NK-92 (cell line): Measurements from ENCODE around the gene GPX7.
"Not testable (repeated sequence)": the region's sequence is repeated elsewhere in the genome, so short reads cannot be mapped to it uniquely, and the experiment has no call there.

ENCODE experiments used
- DNase-seq: peaks from one replicate; lab custom pipeline; 2025; ENCODE audit not compliant: unreplicated experiment; lab: John Stamatoyannopoulos, UW

The GPX7 gene

GRCh38 chr1:52601991-52602855, at the start of gene GPX7:
TSS of gene GPX7 (plus strand) at chr1:52602371. CDS start at chr1:52602410, 39 bp downstream.
- DNase-seq, result no peak

- DNase-seq, result no peak
Observed at GRCh38 chr1:52552505-52553361, 49.4 kb upstream of the GPX7 start, which contains the start of gene TUT4. TSS of gene TUT4 (minus strand) at chr1:52553092. CDS start at chr1:52526280, 26,812 bp downstream.

GRCh38 chr1:52553362-52554266, 48.6 kb upstream of the GPX7 start:
- DNase-seq, result no peak

GRCh38 chr1:52554267-52554640, 47.9 kb upstream of the GPX7 start:
- DNase-seq, result no peak

- no peak for DNase-seq
Observed at GRCh38 chr1:52554756-52555155, 47.4 kb upstream of the GPX7 start.

- no peak for DNase-seq
Observed at GRCh38 chr1:52556641-52557360, 45.4 kb upstream of the GPX7 start.

GRCh38 chr1:52558941-52559340, 43.2 kb upstream of the GPX7 start:
- no peak for DNase-seq

- DNase-seq, result no peak
Observed at GRCh38 chr1:52559875-52560274, 42.3 kb upstream of the GPX7 start.

- DNase-seq, result no peak
Observed at GRCh38 chr1:52562766-52563165, 39.4 kb upstream of the GPX7 start.

GRCh38 chr1:52567943-52568342, 34.2 kb upstream of the GPX7 start:
- DNase-seq, result no peak

GRCh38 chr1:52569449-52570210, 32.5 kb upstream of the GPX7 start:
- no peak for DNase-seq

- DNase-seq, result no peak
Observed at GRCh38 chr1:52571783-52572182, 30.4 kb upstream of the GPX7 start.

GRCh38 chr1:52572387-52572786, 29.8 kb upstream of the GPX7 start:
- no peak for DNase-seq

- DNase-seq, result no peak
Observed at GRCh38 chr1:52574594-52574993, 27.6 kb upstream of the GPX7 start.

GRCh38 chr1:52576074-52576473, 26.1 kb upstream of the GPX7 start:
- no peak for DNase-seq

- not testable (repeated sequence) for DNase-seq
Observed at GRCh38 chr1:52578066-52578465, 24.1 kb upstream of the GPX7 start.

GRCh38 chr1:52579415-52579814, 22.8 kb upstream of the GPX7 start:
- DNase-seq, result no peak

GRCh38 chr1:52580283-52580682, 21.9 kb upstream of the GPX7 start:
- no peak for DNase-seq

GRCh38 chr1:52582116-52582696, 20.0 kb upstream of the GPX7 start:
- no peak for DNase-seq
